Neural cell (in vitro differentiated cells): ENCODE data around the gene HPD. TPM values are rescaled to one million over a fixed set of nuclear protein-coding genes. Genes with fewer than 3 reads are reported as not detected.

Source experiments
- H2AFZ ChIP-seq: fragments of 200-600, 300-800 bp; sonication (generic), shearing (Covaris generic); 2 replicates; pipeline ENCODE4 v1.6.0; 2014; ENCODE audit warnings: low read depth, mild to moderate bottlenecking, antibody characterized with exemption, low read length, moderate library complexity
- H3F3A ChIP-seq: fragments of 200-600 bp; shearing (Covaris generic); 2 replicates; pipeline ENCODE4 v1.6.1; 2016; ENCODE audit warnings: mild to moderate bottlenecking, moderate library complexity, mixed read lengths, antibody characterized with exemption, low read length; ENCODE audit not compliant: insufficient read depth, poor library complexity, severe bottlenecking
- H3K27ac ChIP-seq: fragments of 200-600, 300-800 bp; sonication (generic), shearing (Covaris generic); 2 replicates; pipeline ENCODE4 v1.5.1; 2014; ENCODE audit warnings: mild to moderate bottlenecking, low read length, moderate library complexity
- H3K27me3 ChIP-seq: fragments of 300-800, 200-600 bp; sonication (generic), shearing (Covaris generic); 2 replicates; pipeline ENCODE4 v1.6.0; 2014; ENCODE audit warnings: mild to moderate bottlenecking, low read depth, low read length, moderate library complexity; ENCODE audit not compliant: insufficient read depth
- H3K36me3 ChIP-seq: fragments of 300-800, 200-600 bp; sonication (generic), shearing (Covaris generic); 2 replicates; pipeline ENCODE4 v1.5.1; 2014; ENCODE audit warnings: mild to moderate bottlenecking, antibody characterized with exemption, low read length, moderate library complexity; ENCODE audit not compliant: insufficient read depth
- H3K4me2 ChIP-seq: fragments of 300-800, 200-600 bp; sonication (generic), shearing (Covaris generic); 2 replicates; pipeline ENCODE4 v1.6.0; 2014; ENCODE audit warnings: mild to moderate bottlenecking, low read length
- H3K4me3 ChIP-seq: fragments of 300-800, 200-600 bp; sonication (generic), shearing (Covaris generic); 2 replicates; pipeline ENCODE4 v1.5.1; 2014; ENCODE audit warnings: mild to moderate bottlenecking, low read length, moderate library complexity
- H3K79me2 ChIP-seq: fragments of 200-600 bp; shearing (Covaris generic); replicated peaks from 2 replicates; pipeline ENCODE4 v1.6.0; 2014; ENCODE audit warnings: mild to moderate bottlenecking, low read length, moderate library complexity; ENCODE audit not compliant: insufficient read depth
- H3K9ac ChIP-seq: fragments of 300-800, 200-600 bp; sonication (generic), shearing (Covaris generic); 2 replicates; pipeline ENCODE4 v1.6.1; 2016; ENCODE audit warnings: mild to moderate bottlenecking, low read length, mixed read lengths
- H3K9me2 ChIP-seq: fragments of 200-600 bp; shearing (Covaris generic); 2 replicates; pipeline ENCODE4 v1.6.1; 2016; ENCODE audit warnings: mild to moderate bottlenecking, low read length, mixed read lengths; ENCODE audit not compliant: insufficient read depth
- H3K9me3 ChIP-seq: fragments of 200-600, 300-800 bp; sonication (generic), shearing (Covaris generic); 2 replicates; pipeline ENCODE4 v1.6.1; 2016; ENCODE audit warnings: mild to moderate bottlenecking, mixed run types, low read length, moderate library complexity, mixed read lengths
- H4K20me1 ChIP-seq: fragments of 200-600 bp; shearing (Covaris generic); 2 replicates; pipeline ENCODE4 v1.6.1; 2016; ENCODE audit warnings: mild to moderate bottlenecking, mixed run types; ENCODE audit not compliant: insufficient read depth
- CTCF ChIP-seq: fragments of 450-650 bp; IDR thresholded peaks from 2 replicates; pipeline ENCODE4 v1.5.1; 2014; ENCODE audit warnings: antibody characterized with exemption, mild to moderate bottlenecking, moderate library complexity; ENCODE audit not compliant: poor library complexity, severe bottlenecking
- EP300 ChIP-seq: fragments of 450-650 bp; conservative IDR thresholded peaks from 2 replicates; pipeline ENCODE4 v1.6.1; 2014; ENCODE audit warnings: antibody characterized with exemption, mild to moderate bottlenecking, moderate library complexity; ENCODE audit not compliant: poor library complexity, severe bottlenecking
- EZH2 ChIP-seq: fragments of 200-600, 300-800 bp; shearing (Covaris generic), sonication (generic); IDR thresholded peaks from 2 replicates; pipeline ENCODE4 v1.6.1; 2014; ENCODE audit warnings: antibody characterized with exemption, low read length, borderline replicate concordance, mild to moderate bottlenecking; ENCODE audit not compliant: insufficient read depth, poor library complexity, severe bottlenecking
- MXI1 ChIP-seq: fragments of 450-650 bp; conservative IDR thresholded peaks from 2 replicates; pipeline ENCODE4 v1.6.1; 2014; ENCODE audit warnings: antibody characterized with exemption, mild to moderate bottlenecking; ENCODE audit not compliant: poor library complexity, severe bottlenecking
- POLR2AphosphoS5 ChIP-seq: IDR thresholded peaks from 2 replicates; pipeline ENCODE4 v1.6.1; 2012
- RAD21 ChIP-seq: fragments of 450-650 bp; conservative IDR thresholded peaks from 2 replicates; pipeline ENCODE4 v1.6.1; 2014; ENCODE audit warnings: antibody characterized with exemption, mild to moderate bottlenecking, moderate library complexity
- REST ChIP-seq: IDR thresholded peaks from 2 replicates; pipeline ENCODE4 v1.6.1; 2012; ENCODE audit warnings: borderline replicate concordance
- SMC3 ChIP-seq: fragments of 450-650 bp; conservative IDR thresholded peaks from 2 replicates; pipeline ENCODE4 v1.6.1; 2014; ENCODE audit warnings: antibody characterized with exemption, mild to moderate bottlenecking, moderate library complexity; ENCODE audit not compliant: poor library complexity
- TAF1 ChIP-seq: IDR thresholded peaks from 2 replicates; pipeline ENCODE4 v1.6.1; 2012; ENCODE audit warnings: low read depth
- polyA plus RNA-seq: library from polyadenylated mRNA; depleted of rRNA; stranded (reverse); fragments of >200 nt; gene quantifications from 2 replicates; pipeline ENCODE4 v1.2.3, GENCODE V29; 2014

Gene HPD
- polyA plus RNA-seq, 1 donor from 2014 or later, result not detected

- no peaks in the 10 kb centered on the region for H3K9me2 ChIP-seq
- H3K4me3 ChIP-seq, result no peak overlapping the region
- H3K9ac ChIP-seq, result no peak overlapping the region
- TF ChIP-seq MXI1, result no peak
- TF ChIP-seq RAD21, result no peak
- TF ChIP-seq TAF1, result no peak
- TF ChIP-seq CTCF, result no peak
- no peak for TF ChIP-seq SMC3
- H3F3A ChIP-seq, result no peaks in the 10 kb centered on the region
- H3K4me2 ChIP-seq, result no peak overlapping the region
- no peaks in the 10 kb centered on the region for H3K36me3 ChIP-seq
- H2AFZ ChIP-seq, result no peak overlapping the region
- H3K27me3 ChIP-seq, result no peaks in the 10 kb centered on the region
- no peaks in the 10 kb centered on the region for H3K9me3 ChIP-seq
- peaks cover 7% of the 10 kb centered on the region for H4K20me1 ChIP-seq
- no peak overlapping the region for H3K27ac ChIP-seq
- peaks cover 19% of the 10 kb centered on the region for H3K79me2 ChIP-seq
These were observed 41.0 kb downstream of the HPD start for GRCh38 chr12:121817648-121818043.

- Histone ChIP-seq H3K27me3 (no peaks in the 10 kb centered on the region), H3K4me2 (no peak overlapping the region), H3K36me3 (no peaks in the 10 kb centered on the region), H4K20me1 (peaks cover 13% of the 10 kb centered on the region), H3F3A (no peaks in the 10 kb centered on the region), H3K9ac (no peak overlapping the region), H3K4me3 (no peak overlapping the region), H3K9me3 (no peaks in the 10 kb centered on the region), H3K27ac (no peak overlapping the region), H3K79me2 (peaks cover 24% of the 10 kb centered on the region), H2AFZ (no peak overlapping the region), H3K9me2 (no peaks in the 10 kb centered on the region)
- TF ChIP-seq REST (no peak), TAF1 (no peak), EZH2 (no peak), CTCF (no peak), RAD21 (no peak), SMC3 (no peak), POLR2AphosphoS5 (no peak), MXI1 (no peak), EP300 (no peak)
These were observed 41.6 kb downstream of the HPD start for GRCh38 chr12:121816925-121817647.
